ENCODE data around the gene PLCD3. TPM values are rescaled to one million over a fixed set of nuclear protein-coding genes. Genes with fewer than 3 reads are reported as not detected.

The PLCD3 gene
- total and polyA plus RNA-seq, 2 donors (not counting 1 experiment from before 2014, with no cell fraction given) = 32.8 to 59.8 TPM

GRCh38 chr17:45160447-45161287 lies 28.4 kb upstream of the PLCD3 start:
- DNase-seq (ENCODE audit: low read depth in 2 of 2) = peak; percentile 69 to 72
- peaks cover 39% of the 10 kb centered on the region for H3K79me2 ChIP-seq (ENCODE audit: control insufficient read depth, insufficient read depth, low read length)

GRCh38 chr17:45156242-45156641 lies 23.9 kb upstream of the PLCD3 start:
- no peak overlapping the region for H3K27ac ChIP-seq (ENCODE audit: insufficient read depth, low read length)
- no peak for TF ChIP-seq EZH2 (IDR thresholded peaks at IDR 0.05; ENCODE audit: low read length, missing control alignments)
- no peak overlapping the region for H3K4me2 ChIP-seq (ENCODE audit: extremely low read depth, insufficient read depth, low read length)
- no peaks in the 10 kb centered on the region for H4K20me1 ChIP-seq (ENCODE audit: control insufficient read depth, extremely low read depth, insufficient read depth, low read length)
- H3K27me3 ChIP-seq (ENCODE audit: control insufficient read depth, insufficient read depth, low read length) = no peaks in the 10 kb centered on the region
- H3K79me2 ChIP-seq (ENCODE audit: control insufficient read depth, insufficient read depth, low read length) = peaks cover 51% of the 10 kb centered on the region
- no peak overlapping the region for H3K4me3 ChIP-seq (replicated peaks in 1 of 4; ENCODE audit: control extremely low read depth in 1 of 4, insufficient read depth in 1 of 4, low read depth in 3 of 4, low read length in 4 of 4)
- H3K9me3 ChIP-seq (ENCODE audit: control insufficient read depth, insufficient read depth, low read depth, low read length) = no peaks in the 10 kb centered on the region
- H3K4me1 ChIP-seq (ENCODE audit: control insufficient read depth, extremely low read depth, insufficient read depth, low read length) = peaks cover 4% of the 10 kb centered on the region
- no peak overlapping the region for H2AFZ ChIP-seq (ENCODE audit: low read length)
- no peaks in the 10 kb centered on the region for H3K36me3 ChIP-seq (ENCODE audit: control insufficient read depth, insufficient read depth, low read length)
- no peak for DNase-seq (ENCODE audit: low read depth in 2 of 2)
- no peak overlapping the region for H3K9ac ChIP-seq (ENCODE audit: insufficient read depth, low read length)

More at GRCh38 chr17:45160447-45161287, 28.4 kb upstream of the PLCD3 start:
- Histone ChIP-seq H3K4me2 (ENCODE audit: extremely low read depth, insufficient read depth, low read length) (peak overlapping the region; percentile 82), H4K20me1 (ENCODE audit: control insufficient read depth, extremely low read depth, insufficient read depth, low read length) (no peaks in the 10 kb centered on the region), H3K9ac (ENCODE audit: insufficient read depth, low read length) (peak overlapping the region; percentile 100), H2AFZ (ENCODE audit: low read length) (no peak overlapping the region), H3K4me3 (replicated peaks in 1 of 4; ENCODE audit: control extremely low read depth in 1 of 4, insufficient read depth in 1 of 4, low read depth in 3 of 4, low read length in 4 of 4) (peak overlapping the region; percentile 86 to 98 (median 94)), H3K27ac (ENCODE audit: insufficient read depth, low read length) (peak overlapping the region; percentile 100), H3K4me1 (ENCODE audit: control insufficient read depth, extremely low read depth, insufficient read depth, low read length) (peaks cover 9% of the 10 kb centered on the region), H3K9me3 (ENCODE audit: control insufficient read depth, insufficient read depth, low read depth, low read length) (no peaks in the 10 kb centered on the region), H3K27me3 (ENCODE audit: control insufficient read depth, insufficient read depth, low read length) (no peaks in the 10 kb centered on the region), H3K36me3 (ENCODE audit: control insufficient read depth, insufficient read depth, low read length) (no peaks in the 10 kb centered on the region)
- TF ChIP-seq EZH2 (IDR thresholded peaks at IDR 0.05; ENCODE audit: low read length, missing control alignments) (no peak), CTCF (conservative IDR thresholded peaks at IDR 0.05 in 1 of 2, IDR thresholded peaks at IDR 0.05 in 1 of 2; ENCODE audit: low read depth in 1 of 2, low read length in 2 of 2) (peak in 1 of 2 donors; percentile 7)

- TF ChIP-seq EZH2 (IDR thresholded peaks at IDR 0.05; ENCODE audit: low read length, missing control alignments) = no peak
- no peak for TF ChIP-seq CTCF (conservative IDR thresholded peaks at IDR 0.05 in 1 of 2, IDR thresholded peaks at IDR 0.05 in 1 of 2; ENCODE audit: low read depth in 1 of 2, low read length in 2 of 2)
These were observed 23.2 kb upstream of the PLCD3 start for GRCh38 chr17:45155483-45155882.

More at GRCh38 chr17:45155483-45155882, 23.2 kb upstream of the PLCD3 start:
- Histone ChIP-seq H3K27me3 (ENCODE audit: control insufficient read depth, insufficient read depth, low read length) (no peaks in the 10 kb centered on the region), H3K4me3 (replicated peaks in 1 of 4; ENCODE audit: control extremely low read depth in 1 of 4, insufficient read depth in 1 of 4, low read depth in 3 of 4, low read length in 4 of 4) (no peak overlapping the region), H3K79me2 (ENCODE audit: control insufficient read depth, insufficient read depth, low read length) (peaks cover 51% of the 10 kb centered on the region), H3K4me1 (ENCODE audit: control insufficient read depth, extremely low read depth, insufficient read depth, low read length) (peaks cover 4% of the 10 kb centered on the region), H4K20me1 (ENCODE audit: control insufficient read depth, extremely low read depth, insufficient read depth, low read length) (no peaks in the 10 kb centered on the region), H3K9ac (ENCODE audit: insufficient read depth, low read length) (no peak overlapping the region), H3K27ac (ENCODE audit: insufficient read depth, low read length) (no peak overlapping the region), H3K36me3 (ENCODE audit: control insufficient read depth, insufficient read depth, low read length) (no peaks in the 10 kb centered on the region), H2AFZ (ENCODE audit: low read length) (no peak overlapping the region), H3K4me2 (ENCODE audit: extremely low read depth, insufficient read depth, low read length) (no peak overlapping the region), H3K9me3 (ENCODE audit: control insufficient read depth, insufficient read depth, low read depth, low read length) (no peaks in the 10 kb centered on the region)
- no peak for DNase-seq (ENCODE audit: low read depth in 2 of 2)
